ENCODE measurements around the gene CDK19.
"Not testable (repeated sequence)": the region's sequence is repeated elsewhere in the genome, so short reads cannot be mapped to it uniquely, and the experiment has no call there.

The CDK19 gene

GRCh38 chr6:110813338-110814101 lies 1.7 kb downstream of the CDK19 start:
- DNase-seq: peak in 1 of 2 experiments; percentile 5

- no peak for DNase-seq
Measured at GRCh38 chr6:110812719-110813118, 2.5 kb downstream of the CDK19 start.

GRCh38 chr6:110810896-110811586 lies 4.2 kb downstream of the CDK19 start:
- no peak for DNase-seq

GRCh38 chr6:110809792-110810191 lies 5.5 kb downstream of the CDK19 start:
- DNase-seq: no peak

- DNase-seq: not testable (repeated sequence)
Measured at GRCh38 chr6:110802175-110802574, 13.1 kb downstream of the CDK19 start.

GRCh38 chr6:110800839-110801196 lies 14.5 kb downstream of the CDK19 start:
- no peak for DNase-seq

GRCh38 chr6:110800196-110800838 lies 15.0 kb downstream of the CDK19 start:
- no peak for DNase-seq

GRCh38 chr6:110799655-110800054 lies 15.6 kb downstream of the CDK19 start:
- no peak for DNase-seq

GRCh38 chr6:110799189-110799588 lies 16.1 kb downstream of the CDK19 start:
- no peak for DNase-seq

GRCh38 chr6:110795271-110795670 lies 20.0 kb downstream of the CDK19 start:
- no peak for DNase-seq

- DNase-seq: no peak
Measured at GRCh38 chr6:110786696-110787095, 28.6 kb downstream of the CDK19 start.

- DNase-seq: no peak
Measured at GRCh38 chr6:110786271-110786670, 29.0 kb downstream of the CDK19 start.

GRCh38 chr6:110784610-110784979 lies 30.7 kb downstream of the CDK19 start:
- DNase-seq: no peak

- DNase-seq: no peak
Measured at GRCh38 chr6:110781522-110782214, 33.6 kb downstream of the CDK19 start.

- no peak for DNase-seq
Measured at GRCh38 chr6:110778333-110778732, 36.9 kb downstream of the CDK19 start.

GRCh38 chr6:110777636-110778035 lies 37.6 kb downstream of the CDK19 start:
- DNase-seq: no peak

- DNase-seq: no peak
Measured at GRCh38 chr6:110776413-110776812, 38.9 kb downstream of the CDK19 start.

- DNase-seq: no peak
Measured at GRCh38 chr6:110769923-110770322, 45.3 kb downstream of the CDK19 start.

- no peak for DNase-seq
Measured at GRCh38 chr6:110768057-110768456, 47.2 kb downstream of the CDK19 start.

- no peak for DNase-seq
Measured at GRCh38 chr6:110761371-110761770, 53.9 kb downstream of the CDK19 start.

- no peak for DNase-seq
Measured at GRCh38 chr6:110760589-110760988, 54.7 kb downstream of the CDK19 start.

- DNase-seq: not testable (repeated sequence)
Measured at GRCh38 chr6:110760098-110760497, 55.2 kb downstream of the CDK19 start.

- DNase-seq: no peak
Measured at GRCh38 chr6:110757926-110758325, 57.3 kb downstream of the CDK19 start.
